Measurements from ENCODE around the gene PAGR1. TPM values are rescaled to one million over a fixed set of nuclear protein-coding genes. Genes with fewer than 3 reads are reported as not detected.

Gene PAGR1
- total and polyA plus RNA-seq, 9 of the 15 experiments (the other 6 are each of a cell fraction or from before 2014, with no cell fraction given), result 1.4 to 58.2 (median 16.8) TPM

- TF ChIP-seq ATF2 (CRISPR knock-in tag; IDR thresholded peaks at IDR 0.05), result no peak
- peak; percentile 26; the same call in 1 of the 2 replicates for TF ChIP-seq TCF3 (CRISPR knock-in tag; IDR thresholded peaks at IDR 0.05)
- peak; percentile 69; the same call in 1 of the 2 replicates for TF ChIP-seq MTA3 (IDR thresholded peaks at IDR 0.05; ENCODE audit: borderline replicate concordance)
- TF ChIP-seq CHAMP1 (IDR thresholded peaks at IDR 0.05), result no peak
- no peak for TF ChIP-seq ZNF354B (CRISPR knock-in tag; IDR thresholded peaks at IDR 0.05)
Observed at GRCh38 chr16:29862884-29863668, 47.1 kb downstream of the PAGR1 start, which contains the start of gene CDIPT (continued).

Measured in K562 (cell line).